Brain microvascular endothelial cell (primary cell): Measurements from ENCODE around the gene GRIFIN.
"Not testable (repeated sequence)": the region's sequence is repeated elsewhere in the genome, so short reads cannot be mapped to it uniquely, and the experiment has no call there.

ENCODE experiments used
- DNase-seq: peaks from one replicate; pipeline ENCODE4 v3.0.0-alpha.2; 2020
- H3K27ac ChIP-seq: fragments of 250-450 bp; sonication (Bioruptor Pico); 2 replicates; pipeline ENCODE4 v1.5.1; 2020; ENCODE audit warnings: mild to moderate bottlenecking, moderate library complexity
- H3K27me3 ChIP-seq: fragments of 250-450 bp; sonication (Bioruptor Pico); replicated peaks from 2 replicates; pipeline ENCODE4 v1.5.1; 2020; ENCODE audit warnings: mild to moderate bottlenecking
- H3K36me3 ChIP-seq: fragments of 250-450 bp; sonication (Bioruptor Pico); replicated peaks from 2 replicates; pipeline ENCODE4 v1.5.1; 2020; ENCODE audit warnings: mild to moderate bottlenecking
- H3K4me3 ChIP-seq: 2 replicates; pipeline ENCODE4 v1.5.1; 2011; ENCODE audit warnings: low read depth, mild to moderate bottlenecking, control low read depth, low read length, moderate library complexity
- CTCF ChIP-seq: IDR thresholded peaks from 2 replicates; pipeline ENCODE4 v1.5.1; 2011; ENCODE audit warnings: low read depth, mild to moderate bottlenecking, moderate library complexity, low read length, control low read depth, inconsistent platforms; ENCODE audit errors: missing control alignments
- in situ Hi-C: cut with HindIII; loops from 2 replicates; pipeline ENCODE4 v1.10.0; 2017; ENCODE audit warnings: low sequenced_read_pairs, low pct_ligation_motif_present

Gene GRIFIN

DNA sequence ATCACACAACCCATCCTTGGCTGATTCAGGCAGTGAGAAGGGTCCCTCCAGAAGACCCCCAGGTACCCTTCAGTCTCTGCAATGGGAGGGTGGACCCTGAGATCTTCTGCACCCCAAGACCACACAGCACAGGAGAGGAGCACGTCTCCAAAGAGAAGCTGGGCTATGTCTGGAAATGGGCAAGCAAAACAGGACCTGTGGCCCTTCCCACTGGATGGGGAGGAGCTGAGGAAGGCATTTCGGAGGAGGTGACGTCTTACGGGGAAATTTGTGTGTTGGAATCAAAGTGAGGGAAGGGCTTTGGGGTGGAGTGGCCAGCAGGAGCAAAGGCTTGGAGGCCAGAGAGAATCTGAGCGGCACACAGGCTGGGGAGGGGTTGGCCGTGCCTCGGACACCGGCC is 16.5 kb downstream of the GRIFIN start:
- in situ Hi-C loops = no loop called here
- no peak overlapping the region for H3K4me3 ChIP-seq
- TF ChIP-seq CTCF = no peak
- no peak overlapping the region for H3K27ac ChIP-seq
- no peaks in the 10 kb centered on the region for H3K27me3 ChIP-seq
- no peaks in the 10 kb centered on the region for H3K36me3 ChIP-seq
- DNase-seq = no peak

DNA sequence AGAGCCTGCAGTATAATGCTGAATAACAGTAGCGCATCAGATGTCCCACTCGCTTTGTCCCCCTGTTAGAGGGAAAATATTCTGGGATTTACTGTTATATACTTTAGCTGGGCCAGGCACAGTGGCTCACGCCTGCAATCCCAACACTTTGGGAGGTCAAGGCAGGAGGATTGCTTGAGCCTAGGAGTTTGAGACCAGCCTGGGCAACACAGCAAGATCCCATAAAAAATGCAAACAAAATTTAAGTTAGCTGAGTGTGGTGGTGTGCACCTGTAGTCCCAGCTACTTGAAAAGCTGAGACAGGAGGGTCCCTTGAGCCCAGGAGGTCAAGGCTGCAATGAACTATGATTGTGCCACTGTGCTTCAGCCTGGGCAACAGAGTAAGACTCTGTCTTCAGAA is 22.3 kb downstream of the GRIFIN start:
- H3K36me3 ChIP-seq, H3K27ac ChIP-seq, H3K4me3 ChIP-seq, in situ Hi-C loops, H3K27me3 ChIP-seq, DNase-seq: not testable (repeated sequence)

DNA sequence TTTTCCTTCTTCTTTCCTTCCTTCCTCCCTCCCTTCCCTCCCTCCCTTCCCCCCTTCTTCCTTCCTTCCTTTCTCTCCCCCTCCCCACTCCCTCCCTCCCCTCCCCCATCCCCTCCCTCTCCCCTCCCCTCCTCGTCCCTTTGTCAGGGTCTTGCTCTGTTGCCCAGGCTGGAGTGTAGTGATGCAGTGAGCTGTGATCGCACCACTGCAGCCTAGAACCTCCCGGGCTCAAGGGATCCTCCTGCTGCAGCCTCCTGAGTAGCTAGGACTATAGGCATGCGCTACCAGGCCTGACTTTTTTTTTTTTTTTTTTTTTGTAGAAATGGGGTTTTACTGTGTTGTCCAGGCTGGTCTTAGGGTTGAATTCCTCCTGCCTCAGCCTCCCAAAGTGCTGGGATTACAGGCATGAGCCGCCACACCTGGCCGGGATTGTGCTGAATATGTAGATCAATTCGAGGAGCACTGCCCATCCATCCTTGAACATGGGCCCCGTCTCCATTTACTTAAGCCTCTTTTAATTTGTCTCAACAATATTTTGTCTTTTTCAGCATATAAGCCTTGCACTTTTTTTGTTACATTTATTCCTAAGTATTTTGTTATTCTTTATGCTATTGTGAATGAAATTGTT is 23.4 kb downstream of the GRIFIN start:
- H3K27me3 ChIP-seq = no peaks in the 10 kb centered on the region
- no peaks in the 10 kb centered on the region for H3K36me3 ChIP-seq
- no peak for DNase-seq
- H3K27ac ChIP-seq = no peak overlapping the region
- H3K4me3 ChIP-seq = no peak overlapping the region
- TF ChIP-seq CTCF = no peak
- in situ Hi-C loops = no loop called here

DNA sequence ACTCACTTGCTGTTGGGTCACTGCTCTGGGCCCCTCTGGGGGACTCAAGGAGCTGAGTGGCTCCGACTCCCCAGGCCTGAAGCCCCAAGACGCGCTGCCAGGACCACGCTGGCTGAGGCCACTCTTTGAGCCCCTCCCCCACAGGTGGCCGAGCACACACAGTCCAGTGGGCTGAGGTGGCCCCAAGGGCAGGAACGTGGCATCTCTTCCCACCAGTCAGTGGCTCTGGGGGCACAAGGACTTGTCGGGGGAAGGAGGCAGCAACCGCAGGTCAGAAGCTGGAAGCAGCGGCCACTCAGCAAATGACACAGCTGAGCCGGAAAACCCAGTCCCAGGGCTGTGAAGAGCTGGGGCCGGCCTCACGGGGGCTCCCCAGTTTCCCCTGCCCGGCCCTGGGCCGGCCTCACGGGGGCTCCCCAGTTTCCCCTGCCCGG is 24.1 kb downstream of the GRIFIN start:
- in situ Hi-C loops = no loop called here
- DNase-seq = no peak
- no peaks in the 10 kb centered on the region for H3K27me3 ChIP-seq
- peak overlapping the region; percentile 40 for H3K4me3 ChIP-seq
- H3K27ac ChIP-seq = no peak overlapping the region
- no peak for TF ChIP-seq CTCF
- no peaks in the 10 kb centered on the region for H3K36me3 ChIP-seq

GRCh38 chr7:2451171-2452073 is 24.8 kb downstream of the GRIFIN start:
- peak overlapping the region; percentile 40 for H3K4me3 ChIP-seq

More at GRCh38 chr7:2451171-2452073, 24.8 kb downstream of the GRIFIN start:
- Histone ChIP-seq H3K27ac (no peak overlapping the region), H3K27me3 (no peaks in the 10 kb centered on the region), H3K36me3 (no peaks in the 10 kb centered on the region)
- DNase-seq = peak; percentile 61
- TF ChIP-seq CTCF = peak; percentile 93
- in situ Hi-C loops = no loop called here
